ENCODE data around the gene TMEM17. TPM values are rescaled to one million over a fixed set of nuclear protein-coding genes. Genes with fewer than 3 reads are reported as not detected.
"Not testable (repeated sequence)": the region's sequence is repeated elsewhere in the genome, so short reads cannot be mapped to it uniquely, and the experiment has no call there.

Gene TMEM17
- polyA plus RNA-seq, 1 of the 3 experiments (the other 2 are of a cell fraction), result 5.5 TPM

DNA sequence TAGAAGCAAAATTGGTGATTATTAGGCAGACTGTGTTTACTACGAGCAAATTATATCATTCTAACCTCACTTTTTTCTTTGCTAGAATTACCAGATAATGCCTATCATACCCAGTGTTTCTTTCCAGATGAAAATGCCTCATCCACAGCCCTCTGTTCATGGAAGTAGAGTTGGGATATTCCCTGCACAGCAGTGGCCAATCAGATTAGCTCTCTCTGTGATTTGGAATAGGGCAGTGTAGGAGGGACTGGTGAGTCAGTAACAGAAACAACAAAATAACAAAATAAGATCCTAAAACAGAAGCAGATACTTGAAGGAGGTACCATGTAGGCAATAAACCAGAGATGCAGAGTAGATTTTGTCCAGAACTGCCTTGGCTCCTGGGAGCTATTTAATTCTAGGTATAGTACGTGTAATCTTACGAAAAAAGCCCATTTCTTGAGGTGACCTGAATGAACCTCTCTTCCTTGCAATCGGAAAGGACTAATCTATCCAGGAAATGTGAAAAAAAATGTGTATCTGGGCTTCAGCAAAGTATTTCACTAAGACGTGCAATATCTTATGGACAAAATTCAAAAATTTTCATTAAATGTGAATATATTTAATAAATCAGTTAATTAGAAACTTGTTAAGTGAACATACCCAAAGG lies 18.4 kb upstream of the TMEM17 start:
- POLR2A ChIA-PET, result no interaction called here
- Histone ChIP-seq H3K4me1 (ENCODE audit: control insufficient read depth in 1 of 2, insufficient read depth in 2 of 2, low read depth in 1 of 2, low read length in 1 of 2) (peaks cover 0 to 10% of the 10 kb centered on the region in 2 experiments; a peak in 1 of 4 replicates), H3K4me2 (no peak overlapping the region), H3F3A (replicated peaks; ENCODE audit: insufficient read depth) (peaks cover 8% of the 10 kb centered on the region), H3K9ac (no peak overlapping the region), H3K27me3 (ENCODE audit: insufficient read depth) (no peaks in the 10 kb centered on the region), H2AFZ (ENCODE audit: low read depth) (no peak overlapping the region), H3K9me3 (no peaks in the 10 kb centered on the region; the same call in 1 of the 2 replicates), H3K4me3 (ENCODE audit: low read depth in 2 of 2, low read length in 1 of 2) (no peak overlapping the region), H4K20me1 (ENCODE audit: insufficient read depth) (no peaks in the 10 kb centered on the region), H3K36me3 (replicated peaks in 1 of 2; ENCODE audit: control insufficient read depth in 1 of 2, insufficient read depth in 2 of 2, low read length in 1 of 2) (no peaks in the 10 kb centered on the region), H3K79me2 (ENCODE audit: insufficient read depth) (no peaks in the 10 kb centered on the region), H3K9me2 (no peaks in the 10 kb centered on the region), H3K27ac (ENCODE audit: low read depth in 2 of 2, low read length in 1 of 2) (no peak overlapping the region)
- 98% methylated on average over 5 of the region's 5 CpGs for WGBS (ENCODE audit: low lambda C conversion rate)
- TF ChIP-seq TAF1 (IDR thresholded peaks at IDR 0.05; ENCODE audit: borderline replicate concordance, low read depth, low read length) (no peak), NFIC (IDR thresholded peaks at IDR 0.05; ENCODE audit: borderline replicate concordance) (no peak), GATA2 (CRISPR knock-in tag; IDR thresholded peaks at IDR 0.05) (no peak), MAX (IDR thresholded peaks at IDR 0.05; ENCODE audit: low read depth) (no peak), TEAD4 (IDR thresholded peaks at IDR 0.05; ENCODE audit: borderline replicate concordance, insufficient read depth) (no peak), YY1 (IDR thresholded peaks at IDR 0.05; ENCODE audit: low read depth) (no peak), EP300 (IDR thresholded peaks at IDR 0.05; ENCODE audit: borderline replicate concordance in 1 of 2, low read depth in 1 of 2, low read length in 1 of 2) (no peak), TCF12 (IDR thresholded peaks at IDR 0.05) (no peak), MEF2A (IDR thresholded peaks at IDR 0.05; ENCODE audit: borderline replicate concordance, low read depth) (no peak), SMC3 (IDR thresholded peaks at IDR 0.05; ENCODE audit: low read depth, low read length) (no peak), JUND (IDR thresholded peaks at IDR 0.05) (no peak), USF1 (IDR thresholded peaks at IDR 0.05; ENCODE audit: borderline replicate concordance, low read depth) (no peak), EZH2phosphoT487 (IDR thresholded peaks at IDR 0.05; ENCODE audit: borderline replicate concordance, low read depth) (no peak)
- CTCF ChIA-PET, result interaction anchor here (0.5 kb wide), 1 partner anchor 68 kb away, joined by 3 read pairs; no protein-coding TSS in a partner anchor
- no peak for DNase-seq

- H3K79me2 ChIP-seq (ENCODE audit: insufficient read depth); H3K4me2 ChIP-seq; H3K4me3 ChIP-seq (ENCODE audit: low read depth in 2 of 2, low read length in 1 of 2); H3K9me2 ChIP-seq; H3F3A ChIP-seq (replicated peaks; ENCODE audit: insufficient read depth); DNase-seq; H3K9ac ChIP-seq; POLR2A ChIA-PET; H3K27me3 ChIP-seq (ENCODE audit: insufficient read depth); H3K36me3 ChIP-seq (replicated peaks in 1 of 2; ENCODE audit: control insufficient read depth in 1 of 2, insufficient read depth in 2 of 2, low read length in 1 of 2); H3K4me1 ChIP-seq (ENCODE audit: control insufficient read depth in 1 of 2, insufficient read depth in 2 of 2, low read depth in 1 of 2, low read length in 1 of 2); H2AFZ ChIP-seq (ENCODE audit: low read depth); H4K20me1 ChIP-seq (ENCODE audit: insufficient read depth); CTCF ChIA-PET; H3K9me3 ChIP-seq; H3K27ac ChIP-seq (ENCODE audit: low read depth in 2 of 2, low read length in 1 of 2): not testable (repeated sequence)
- 90% methylated on average over 9 of the region's 14 CpGs for WGBS (ENCODE audit: low lambda C conversion rate)
Observed at GRCh38 chr2:62521061-62521460, 15.1 kb upstream of the TMEM17 start.

All from SK-N-SH (cell line).